Panc1 (cell line): ENCODE data around the gene ESRRG.

ENCODE experiments used
- POLR2AphosphoS5 ChIP-seq: IDR thresholded peaks from 2 replicates; pipeline ENCODE4 v1.6.1; 2012; ENCODE audit warnings: mild to moderate bottlenecking, low read depth, low read length, moderate library complexity
- SIN3A ChIP-seq: IDR thresholded peaks from 2 replicates; pipeline ENCODE4 v1.6.1; 2012; ENCODE audit warnings: low read depth, mild to moderate bottlenecking, low read length, moderate library complexity, borderline replicate concordance; ENCODE audit not compliant: insufficient read depth
- TCF7L2 ChIP-seq: IDR thresholded peaks from 2 replicates; pipeline ENCODE4 v1.6.1; 2011; ENCODE audit warnings: mild to moderate bottlenecking, low read depth, low read length, inconsistent platforms
- TF ChIP-seq, protein P1 (sequence below): fragments of 450-650 bp; IDR thresholded peaks from 2 replicates; pipeline ENCODE4 v1.5.1; 2017; ENCODE audit warnings: mild to moderate bottlenecking
- TF ChIP-seq, protein P2 (sequence below), 2 experiments: IDR thresholded peaks; 2 replicates each; pipeline ENCODE4 v1.6.1; 2011 to 2012; ENCODE audit warnings: low read depth in 2 of 2, control low read depth in 1 of 2, low read length in 1 of 2, mild to moderate bottlenecking in 1 of 2, moderate library complexity in 1 of 2; ENCODE audit not compliant: insufficient read depth in 1 of 2

DNA sequence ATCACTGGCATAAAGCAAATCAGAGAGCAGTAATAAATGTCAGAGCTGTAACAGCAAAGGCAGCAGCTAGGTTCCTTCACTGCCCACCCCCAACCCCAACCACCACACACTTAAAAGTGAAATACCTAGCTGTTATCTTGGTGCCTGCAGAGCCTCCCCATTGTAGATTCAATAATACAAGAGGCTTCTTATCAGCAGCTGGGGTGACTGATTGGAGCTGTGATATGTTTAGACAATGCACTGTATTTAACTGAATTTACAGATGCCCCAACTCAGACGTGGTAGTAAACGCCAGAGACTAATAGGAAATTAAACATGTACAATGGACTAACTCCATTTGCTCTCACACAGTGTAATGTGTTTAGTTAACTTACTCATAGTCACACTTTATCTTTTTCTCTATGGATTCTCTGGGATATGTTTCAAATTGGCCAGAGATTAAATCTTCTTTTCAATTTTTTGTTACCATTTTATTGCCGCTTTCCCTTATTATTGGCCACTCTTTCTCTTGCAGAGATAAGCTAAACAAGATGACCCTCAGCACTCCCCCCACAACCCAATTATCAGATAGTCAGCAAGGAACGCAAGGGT, 117.1 kb downstream of the ESRRG start:
- no peak for TF ChIP-seq TCF7L2
- TF ChIP-seq POLR2AphosphoS5: no peak
- TF ChIP-seq, protein P1, sequence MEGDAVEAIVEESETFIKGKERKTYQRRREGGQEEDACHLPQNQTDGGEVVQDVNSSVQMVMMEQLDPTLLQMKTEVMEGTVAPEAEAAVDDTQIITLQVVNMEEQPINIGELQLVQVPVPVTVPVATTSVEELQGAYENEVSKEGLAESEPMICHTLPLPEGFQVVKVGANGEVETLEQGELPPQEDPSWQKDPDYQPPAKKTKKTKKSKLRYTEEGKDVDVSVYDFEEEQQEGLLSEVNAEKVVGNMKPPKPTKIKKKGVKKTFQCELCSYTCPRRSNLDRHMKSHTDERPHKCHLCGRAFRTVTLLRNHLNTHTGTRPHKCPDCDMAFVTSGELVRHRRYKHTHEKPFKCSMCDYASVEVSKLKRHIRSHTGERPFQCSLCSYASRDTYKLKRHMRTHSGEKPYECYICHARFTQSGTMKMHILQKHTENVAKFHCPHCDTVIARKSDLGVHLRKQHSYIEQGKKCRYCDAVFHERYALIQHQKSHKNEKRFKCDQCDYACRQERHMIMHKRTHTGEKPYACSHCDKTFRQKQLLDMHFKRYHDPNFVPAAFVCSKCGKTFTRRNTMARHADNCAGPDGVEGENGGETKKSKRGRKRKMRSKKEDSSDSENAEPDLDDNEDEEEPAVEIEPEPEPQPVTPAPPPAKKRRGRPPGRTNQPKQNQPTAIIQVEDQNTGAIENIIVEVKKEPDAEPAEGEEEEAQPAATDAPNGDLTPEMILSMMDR: no peak
- TF ChIP-seq SIN3A: no peak
- TF ChIP-seq, protein P2, sequence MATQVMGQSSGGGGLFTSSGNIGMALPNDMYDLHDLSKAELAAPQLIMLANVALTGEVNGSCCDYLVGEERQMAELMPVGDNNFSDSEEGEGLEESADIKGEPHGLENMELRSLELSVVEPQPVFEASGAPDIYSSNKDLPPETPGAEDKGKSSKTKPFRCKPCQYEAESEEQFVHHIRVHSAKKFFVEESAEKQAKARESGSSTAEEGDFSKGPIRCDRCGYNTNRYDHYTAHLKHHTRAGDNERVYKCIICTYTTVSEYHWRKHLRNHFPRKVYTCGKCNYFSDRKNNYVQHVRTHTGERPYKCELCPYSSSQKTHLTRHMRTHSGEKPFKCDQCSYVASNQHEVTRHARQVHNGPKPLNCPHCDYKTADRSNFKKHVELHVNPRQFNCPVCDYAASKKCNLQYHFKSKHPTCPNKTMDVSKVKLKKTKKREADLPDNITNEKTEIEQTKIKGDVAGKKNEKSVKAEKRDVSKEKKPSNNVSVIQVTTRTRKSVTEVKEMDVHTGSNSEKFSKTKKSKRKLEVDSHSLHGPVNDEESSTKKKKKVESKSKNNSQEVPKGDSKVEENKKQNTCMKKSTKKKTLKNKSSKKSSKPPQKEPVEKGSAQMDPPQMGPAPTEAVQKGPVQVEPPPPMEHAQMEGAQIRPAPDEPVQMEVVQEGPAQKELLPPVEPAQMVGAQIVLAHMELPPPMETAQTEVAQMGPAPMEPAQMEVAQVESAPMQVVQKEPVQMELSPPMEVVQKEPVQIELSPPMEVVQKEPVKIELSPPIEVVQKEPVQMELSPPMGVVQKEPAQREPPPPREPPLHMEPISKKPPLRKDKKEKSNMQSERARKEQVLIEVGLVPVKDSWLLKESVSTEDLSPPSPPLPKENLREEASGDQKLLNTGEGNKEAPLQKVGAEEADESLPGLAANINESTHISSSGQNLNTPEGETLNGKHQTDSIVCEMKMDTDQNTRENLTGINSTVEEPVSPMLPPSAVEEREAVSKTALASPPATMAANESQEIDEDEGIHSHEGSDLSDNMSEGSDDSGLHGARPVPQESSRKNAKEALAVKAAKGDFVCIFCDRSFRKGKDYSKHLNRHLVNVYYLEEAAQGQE (IDR thresholded peaks at IDR 0.05; ENCODE audit: insufficient read depth in 1 of 2, low read depth in 2 of 2, low read length in 1 of 2): no peak
